HG03039 (cell line): ENCODE measurements around the gene CHD9NB.
"Not testable (repeated sequence)": the region's sequence is repeated elsewhere in the genome, so short reads cannot be mapped to it uniquely, and the experiment has no call there.

ENCODE experiments used
- ATAC-seq: cut with Tn5 transposase; IDR thresholded peaks from one replicate; pipeline ENCODE4 v1.9.1; 2021; ENCODE audit warnings: mild to moderate bottlenecking, moderate library complexity; ENCODE audit not compliant: unreplicated experiment

CHD9NB gene

GRCh38 chr16:53084141-53084541, 31.4 kb upstream of the CHD9NB start:
- ATAC-seq = no peak

GRCh38 chr16:53083119-53083518, 30.4 kb upstream of the CHD9NB start:
- ATAC-seq = no peak

- ATAC-seq = no peak
Observed at GRCh38 chr16:53082509-53082908, 29.8 kb upstream of the CHD9NB start.

- no peak for ATAC-seq
Observed at GRCh38 chr16:53081686-53082407, 29.1 kb upstream of the CHD9NB start.

- ATAC-seq = no peak
Observed at GRCh38 chr16:53081032-53081424, 28.3 kb upstream of the CHD9NB start.

GRCh38 chr16:53080345-53081031, 27.8 kb upstream of the CHD9NB start:
- ATAC-seq = no peak

GRCh38 chr16:53078765-53079485, 26.2 kb upstream of the CHD9NB start:
- ATAC-seq = no peak

GRCh38 chr16:53078247-53078646, 25.6 kb upstream of the CHD9NB start:
- ATAC-seq = no peak

- ATAC-seq = not testable (repeated sequence)
Observed at GRCh38 chr16:53075461-53075860, 22.8 kb upstream of the CHD9NB start.

GRCh38 chr16:53074296-53074695, 21.6 kb upstream of the CHD9NB start:
- not testable (repeated sequence) for ATAC-seq

GRCh38 chr16:53073022-53073421, 20.3 kb upstream of the CHD9NB start:
- no peak for ATAC-seq

- ATAC-seq = peak; percentile 58
Observed at GRCh38 chr16:53071748-53072301, 19.1 kb upstream of the CHD9NB start.

- no peak for ATAC-seq
Observed at GRCh38 chr16:53069772-53070171, 17.1 kb upstream of the CHD9NB start.

GRCh38 chr16:53068423-53068833, 15.7 kb upstream of the CHD9NB start:
- ATAC-seq = peak; percentile 51

- no peak for ATAC-seq
Observed at GRCh38 chr16:53067675-53068074, 15.0 kb upstream of the CHD9NB start.

GRCh38 chr16:53065461-53066061, 12.9 kb upstream of the CHD9NB start:
- no peak for ATAC-seq

- no peak for ATAC-seq
Observed at GRCh38 chr16:53064081-53064578, 11.4 kb upstream of the CHD9NB start.

GRCh38 chr16:53061701-53062159, 9.0 kb upstream of the CHD9NB start:
- peak; percentile 75 for ATAC-seq

- no peak for ATAC-seq
Observed at GRCh38 chr16:53061256-53061655, 8.6 kb upstream of the CHD9NB start.

GRCh38 chr16:53059672-53060071, 7.0 kb upstream of the CHD9NB start:
- no peak for ATAC-seq

GRCh38 chr16:53058882-53059281, 6.2 kb upstream of the CHD9NB start:
- ATAC-seq = no peak
